H1 (cell line): ENCODE data around the gene RABEPK. TPM values are rescaled to one million over a fixed set of nuclear protein-coding genes. Genes with fewer than 3 reads are reported as not detected.

Source experiments
- CTCF ChIA-PET: fragments of 300-600 bp; sonication (Branson Sonifier 250); formaldehyde crosslinking; loops from one replicate; lab custom pipeline; 2021; ENCODE audit not compliant: partially characterized antibody; lab: Charles Lee
- POLR2A ChIA-PET: fragments of 300-600 bp; sonication (Branson Sonifier 250); formaldehyde crosslinking; loops from one replicate; lab custom pipeline; 2021; ENCODE audit warnings: inconsistent platforms; ENCODE audit not compliant: partially characterized antibody; lab: Charles Lee
- DNase-seq, 2 experiments: peaks; one replicate each; pipeline versions ENCODE4 v3.0.0 to v3.0.0-alpha.2; 2010 to 2022; ENCODE audit warnings: low spot score in 2 of 2, low read depth in 1 of 2, mixed read lengths in 1 of 2
- FAIRE-seq: peaks from 2 replicates; lab custom pipeline; 2011; peaks lifted over from hg19 to GRCh38; lab: Jason Lieb, UNC
- H2AFZ ChIP-seq: 2 replicates; pipeline ENCODE4 v1.8.1; 2012; ENCODE audit warnings: low read length, inconsistent platforms
- H2AK5ac ChIP-seq: 2 replicates; pipeline ENCODE4 v1.6.1; 2013; ENCODE audit warnings: low read depth, low read length
- H2BK120ac ChIP-seq: replicated peaks from 2 replicates; pipeline ENCODE3; 2013; ENCODE audit warnings: low read depth, low read length, inconsistent platforms
- H2BK12ac ChIP-seq: 2 replicates; pipeline ENCODE4 v1.6.1; 2013; ENCODE audit warnings: low read depth, low read length
- H2BK15ac ChIP-seq: 2 replicates; pipeline ENCODE4 v1.6.1; 2013; ENCODE audit warnings: low read length
- H2BK20ac ChIP-seq: 2 replicates; pipeline ENCODE4 v1.6.1; 2013; ENCODE audit warnings: low read length
- H2BK5ac ChIP-seq: 2 replicates; pipeline ENCODE4 v1.6.1; 2013; ENCODE audit warnings: low read depth, low read length
- H3K14ac ChIP-seq: 2 replicates; pipeline ENCODE4 v1.6.1; 2013; ENCODE audit warnings: inconsistent platforms; ENCODE audit not compliant: insufficient read length
- H3K18ac ChIP-seq: 2 replicates; pipeline ENCODE4 v1.6.1; 2013; ENCODE audit warnings: low read length; ENCODE audit errors: extremely low read depth
- H3K23ac ChIP-seq: 2 replicates; pipeline ENCODE4 v1.6.1; 2013; ENCODE audit warnings: inconsistent platforms; ENCODE audit not compliant: insufficient read length
- H3K23me2 ChIP-seq: 2 replicates; pipeline ENCODE4 v1.6.1; 2013; ENCODE audit warnings: low read depth, low read length
- H3K27ac ChIP-seq: 2 replicates; pipeline ENCODE4 v1.6.1; 2011; ENCODE audit warnings: low read depth, low read length, inconsistent platforms
- H3K27me3 ChIP-seq, 4 experiments: replicated peaks in 1 of 4; 1 replicate in 1 of 4; 2 replicates in 3 of 4; pipeline versions ENCODE4 v1.6.1 to v1.8.1; 2011 to 2013; ENCODE audit warnings: low read length in 3 of 4, mild to moderate bottlenecking in 3 of 4, inconsistent platforms in 2 of 4, mixed read lengths in 2 of 4, moderate library complexity in 1 of 4; ENCODE audit not compliant: control insufficient read depth in 3 of 4, insufficient read depth in 3 of 4; ENCODE audit errors: extremely low read depth in 1 of 4
- H3K36me3 ChIP-seq, 4 experiments: 2 replicates each; pipeline versions ENCODE4 v1.6.1 to v1.8.1; 2011 to 2013; ENCODE audit warnings: mild to moderate bottlenecking in 4 of 4, low read length in 3 of 4, moderate library complexity in 2 of 4, control low read depth in 1 of 4, inconsistent platforms in 1 of 4; ENCODE audit not compliant: insufficient read depth in 4 of 4, control insufficient read depth in 2 of 4
- H3K4ac ChIP-seq: replicated peaks from 2 replicates; pipeline ENCODE3; 2013; ENCODE audit warnings: low read length, low read depth, mixed read lengths, inconsistent platforms; ENCODE audit not compliant: insufficient read length
- H3K4me1 ChIP-seq, 4 experiments: replicated peaks in 1 of 4; 1 replicate in 1 of 4; 2 replicates in 3 of 4; pipeline versions ENCODE4 v1.6.1 to v1.8.1; 2011 to 2013; ENCODE audit warnings: low read length in 3 of 4, inconsistent platforms in 2 of 4, mixed read lengths in 1 of 4; ENCODE audit not compliant: insufficient read depth in 4 of 4, control insufficient read depth in 3 of 4
- H3K4me2 ChIP-seq, 2 experiments: 2 replicates each; pipeline versions ENCODE4 v1.6.1 to v1.8.1; 2011 to 2013; ENCODE audit warnings: low read depth in 2 of 2, low read length in 2 of 2, control low read depth in 1 of 2, inconsistent platforms in 1 of 2, mild to moderate bottlenecking in 1 of 2; ENCODE audit not compliant: insufficient read depth in 1 of 2
- H3K4me3 ChIP-seq, 4 experiments: fragments of 200-600, 300-600 bp in 1 of 4; sonication (generic), shearing (Covaris generic), sonication (Bioruptor Twin) in 1 of 4; 2 replicates each; pipeline versions ENCODE4 v1.5.1 to v1.8.1; 2011 to 2016; ENCODE audit warnings: low read length in 4 of 4, low read depth in 3 of 4, control low read depth in 2 of 4, inconsistent platforms in 2 of 4, mild to moderate bottlenecking in 2 of 4, mixed read lengths in 1 of 4, moderate library complexity in 1 of 4; ENCODE audit not compliant: insufficient read depth in 2 of 4; ENCODE audit errors: extremely low read depth in 1 of 4
- H3K56ac ChIP-seq: replicated peaks from 2 replicates; pipeline ENCODE3; 2013; ENCODE audit warnings: low read depth, mild to moderate bottlenecking, mixed read lengths, low read length, inconsistent platforms; ENCODE audit not compliant: insufficient read length
- H3K79me1 ChIP-seq: 2 replicates; pipeline ENCODE4 v1.6.1; 2013; ENCODE audit warnings: low read depth, low read length, control low read depth
- H3K79me2 ChIP-seq, 2 experiments: 2 replicates each; pipeline versions ENCODE4 v1.6.1 to v1.8.1; 2012 to 2013; ENCODE audit warnings: low read length in 2 of 2, mild to moderate bottlenecking in 2 of 2, inconsistent platforms in 1 of 2; ENCODE audit not compliant: insufficient read depth in 2 of 2, control insufficient read depth in 1 of 2
- H3K9ac ChIP-seq, 4 experiments: replicated peaks in 1 of 4; 1 replicate in 1 of 4; 2 replicates in 3 of 4; pipeline versions ENCODE4 v1.6.1 to v1.8.1; 2011 to 2013; ENCODE audit warnings: low read depth in 3 of 4, low read length in 3 of 4, control low read depth in 2 of 4, mild to moderate bottlenecking in 2 of 4, moderate library complexity in 2 of 4, inconsistent platforms in 1 of 4; ENCODE audit errors: extremely low read depth in 1 of 4
- H3K9me3 ChIP-seq, 2 experiments: 2 replicates each; pipeline versions ENCODE4 v1.6.1 to v1.8.1; 2012 to 2013; ENCODE audit warnings: mild to moderate bottlenecking in 2 of 2, moderate library complexity in 2 of 2, control low read depth in 1 of 2, inconsistent platforms in 1 of 2, low read depth in 1 of 2, low read length in 1 of 2, mixed read lengths in 1 of 2; ENCODE audit not compliant: insufficient read depth in 2 of 2
- H4K20me1 ChIP-seq, 2 experiments: replicated peaks in 1 of 2; 2 replicates each; pipeline versions ENCODE3 to v1.8.1; 2011 to 2013; ENCODE audit warnings: inconsistent platforms in 2 of 2, low read length in 2 of 2, mild to moderate bottlenecking in 1 of 2; ENCODE audit not compliant: insufficient read depth in 2 of 2, control insufficient read depth in 1 of 2
- H4K5ac ChIP-seq: 2 replicates; pipeline ENCODE4 v1.6.1; 2013; ENCODE audit warnings: low read length, low read depth, mixed read lengths, inconsistent platforms; ENCODE audit not compliant: insufficient read length
- H4K8ac ChIP-seq: 2 replicates; pipeline ENCODE4 v1.8.0; 2013; ENCODE audit warnings: mild to moderate bottlenecking, moderate library complexity, low read length, inconsistent platforms; ENCODE audit not compliant: insufficient read depth; ENCODE audit errors: extremely low read depth
- H4K91ac ChIP-seq: replicated peaks from 2 replicates; pipeline ENCODE3; 2013; ENCODE audit warnings: low read length, mixed read lengths, inconsistent platforms; ENCODE audit not compliant: insufficient read length
- EP300 ChIP-seq, 2 experiments: IDR thresholded peaks; 1 replicate in 1 of 2; 2 replicates in 1 of 2; pipeline ENCODE4 v1.6.1; 2011 to 2012; ENCODE audit warnings: low read depth in 2 of 2, low read length in 2 of 2, mild to moderate bottlenecking in 2 of 2, borderline replicate concordance in 1 of 2, inconsistent platforms in 1 of 2, moderate library complexity in 1 of 2
- GABPA ChIP-seq: IDR thresholded peaks from 2 replicates; pipeline ENCODE4 v1.6.1; 2011; ENCODE audit warnings: mild to moderate bottlenecking, low read length, moderate library complexity, borderline replicate concordance; ENCODE audit not compliant: insufficient read depth
- GTF2F1 ChIP-seq: IDR thresholded peaks from 2 replicates; pipeline ENCODE4 v1.6.1; 2012; ENCODE audit warnings: low read depth, low read length, improper control_type of control experiment, borderline replicate concordance
- POLR2A ChIP-seq, 2 experiments: IDR thresholded peaks; 1 replicate in 1 of 2; 2 replicates in 1 of 2; pipeline ENCODE4 v1.6.1; 2011; ENCODE audit warnings: low read depth in 2 of 2, low read length in 2 of 2, mild to moderate bottlenecking in 2 of 2; ENCODE audit errors: control extremely low read depth in 1 of 2
- RFX5 ChIP-seq: IDR thresholded peaks from 2 replicates; pipeline ENCODE4 v1.6.1; 2011; ENCODE audit warnings: low read depth, low read length, improper control_type of control experiment, borderline replicate concordance
- WGBS, 2 experiments: shearing (Covaris generic) in 1 of 2; methylation state at CpG; one replicate each; pipeline versions ENCODE4 v1.1.6 to v1.1.7; 2013 to 2015; ENCODE audit warnings: low lambda C conversion rate in 2 of 2, mixed read lengths in 2 of 2, inconsistent platforms in 1 of 2, low coverage in 1 of 2, missing lambda C conversion rate in 1 of 2; ENCODE audit not compliant: insufficient replicate concordance in 2 of 2, insufficient coverage in 1 of 2, insufficient read length in 1 of 2; ENCODE audit errors: extremely low coverage in 1 of 2, missing lambda C conversion rate in 1 of 2; 5-methylcytosine and 5-hydroxymethylcytosine counted together
- polyA plus RNA-seq, 7 experiments: library from polyadenylated mRNA; depleted of rRNA in 3 of 7; stranded (reverse) in 5 of 7; unstranded in 2 of 7; fragments of >200 nt in 5 of 7; fragments of 200-250 nt in 2 of 7; gene quantifications; 1 replicate in 5 of 7; 2 replicates in 1 of 7; 4 replicates in 1 of 7; pipeline versions ENCODE4 v1.2.1 to v1.2.3, GENCODE V29; 2011 to 2013; ENCODE audit warnings: missing spikeins in 2 of 7, mixed read lengths in 2 of 7
- total RNA-seq: library from RNA; stranded (reverse); fragmentation: NEBNext Ultra II Directional; extraction: Animal tissue kit (Norgen Biotek cat#: 25700); gene quantifications from 2 replicates; pipeline ENCODE4 v1.2.1, GENCODE V29; 2021

RABEPK gene
- total and polyA plus RNA-seq, 2 of the 8 experiments (the other 6 are each of a cell fraction or from before 2014, with no cell fraction given), result 26.3 to 34.3 TPM

- Histone ChIP-seq H2BK120ac (no peak overlapping the region), H4K5ac (no peak overlapping the region), H3K79me1 (0 out of 2 replicates have a peak, but pooled peaks cover 3% of the 10 kb centered on the region), H3K9me3 (no peaks in the 10 kb centered on the region), H3K36me3 (peaks cover 23 to 61% (median 43%) of the 10 kb centered on the region in 4 experiments), H2BK12ac (no peak overlapping the region), H4K20me1 (peaks cover 0 to 17% of the 10 kb centered on the region in 2 experiments), H3K18ac (no peak overlapping the region), H3K14ac (no peak overlapping the region), H4K91ac (no peak overlapping the region), H3K56ac (no peak overlapping the region), H2BK20ac (no peak overlapping the region), H3K4me1 (peaks cover 0 to 6% (median under 1%) of the 10 kb centered on the region in 4 experiments; a peak in 1 of 7 replicates), H3K4me3 (0 out of 8 replicates have a peak overlapping the region, but pooled peaks of 1 of the 4 experiments have one; percentile 5), H3K27ac (no peak overlapping the region), H3K23me2 (peaks cover 5% of the 10 kb centered on the region; the same call in 1 of the 2 replicates), H4K8ac (no peak overlapping the region), H2BK5ac (no peak overlapping the region), H3K27me3 (peaks cover 0 to 2% (median 0%) of the 10 kb centered on the region in 4 experiments; a peak in 1 of 7 replicates), H2AFZ (no peak overlapping the region), H2AK5ac (no peak overlapping the region), H3K79me2 (peaks cover 6 to 31% of the 10 kb centered on the region in 2 experiments), H3K23ac (no peak overlapping the region), H3K4me2 (no peak overlapping the region), H3K9ac (no peak overlapping the region), H3K4ac (no peak overlapping the region), H2BK15ac (no peak overlapping the region)
- ChIA-PET CTCF (interaction anchor here (0.6 kb wide), 2 partner anchors 27 to 303 kb away, joined by 3 read pairs; no protein-coding TSS in a partner anchor), POLR2A (interaction anchor here (0.6 to 1.5 kb wide), 5 partner anchors 9 to 306 kb away, joined by 3 to 4 read pairs (median 4); no protein-coding TSS in a partner anchor)
- DNase-seq, result no peak
- 92 to 100% methylated on average over 1 to 5 of the region's 5 CpGs for WGBS, 2 experiments
- no peak for FAIRE-seq
- TF ChIP-seq EP300 (IDR thresholded peaks at IDR 0.05; ENCODE audit: borderline replicate concordance in 1 of 2, low read depth in 2 of 2, low read length in 2 of 2), result no peak
- TF ChIP-seq POLR2A (IDR thresholded peaks at IDR 0.05; ENCODE audit: control extremely low read depth in 1 of 2, low read depth in 2 of 2, low read length in 2 of 2), result peak in 1 of 2 experiments; percentile 4; a peak in 1 of 3 replicates
- no peak for TF ChIP-seq RFX5
- no peak for TF ChIP-seq GABPA
- no peak for TF ChIP-seq GTF2F1
Measured at GRCh38 chr9:125235804-125236519, 35.6 kb downstream of the RABEPK start.
